H1 (cell line): Measurements from ENCODE around the gene KLHL30. TPM values are rescaled to one million over a fixed set of nuclear protein-coding genes. Genes with fewer than 3 reads are reported as not detected.
A peak's percentile ranks its signal among the peaks of the same experiment; 100 is the strongest.

Experiments
- CTCF ChIA-PET: fragments of 300-600 bp; sonication (Branson Sonifier 250); formaldehyde crosslinking; loops from one replicate; lab custom pipeline; 2021; ENCODE audit not compliant: partially characterized antibody; lab: Charles Lee
- POLR2A ChIA-PET: fragments of 300-600 bp; sonication (Branson Sonifier 250); formaldehyde crosslinking; loops from one replicate; lab custom pipeline; 2021; ENCODE audit warnings: inconsistent platforms; ENCODE audit not compliant: partially characterized antibody; lab: Charles Lee
- DNase-seq, 2 experiments: peaks; one replicate each; pipeline versions ENCODE4 v3.0.0 to v3.0.0-alpha.2; 2010 to 2022; ENCODE audit warnings: low spot score in 2 of 2, low read depth in 1 of 2, mixed read lengths in 1 of 2
- FAIRE-seq: peaks from 2 replicates; lab custom pipeline; 2011; peaks lifted over from hg19 to GRCh38; lab: Jason Lieb, UNC
- H2AFZ ChIP-seq: 2 replicates; pipeline ENCODE4 v1.8.1; 2012; ENCODE audit warnings: low read length, inconsistent platforms
- H2AK5ac ChIP-seq: 2 replicates; pipeline ENCODE4 v1.6.1; 2013; ENCODE audit warnings: low read depth, low read length
- H2BK120ac ChIP-seq: replicated peaks from 2 replicates; pipeline ENCODE3; 2013; ENCODE audit warnings: low read depth, low read length, inconsistent platforms
- H2BK12ac ChIP-seq: 2 replicates; pipeline ENCODE4 v1.6.1; 2013; ENCODE audit warnings: low read depth, low read length
- H2BK15ac ChIP-seq: 2 replicates; pipeline ENCODE4 v1.6.1; 2013; ENCODE audit warnings: low read length
- H2BK20ac ChIP-seq: 2 replicates; pipeline ENCODE4 v1.6.1; 2013; ENCODE audit warnings: low read length
- H2BK5ac ChIP-seq: 2 replicates; pipeline ENCODE4 v1.6.1; 2013; ENCODE audit warnings: low read depth, low read length
- H3K14ac ChIP-seq: 2 replicates; pipeline ENCODE4 v1.6.1; 2013; ENCODE audit warnings: inconsistent platforms; ENCODE audit not compliant: insufficient read length
- H3K18ac ChIP-seq: 2 replicates; pipeline ENCODE4 v1.6.1; 2013; ENCODE audit warnings: low read length; ENCODE audit errors: extremely low read depth
- H3K23ac ChIP-seq: 2 replicates; pipeline ENCODE4 v1.6.1; 2013; ENCODE audit warnings: inconsistent platforms; ENCODE audit not compliant: insufficient read length
- H3K23me2 ChIP-seq: 2 replicates; pipeline ENCODE4 v1.6.1; 2013; ENCODE audit warnings: low read depth, low read length
- H3K27ac ChIP-seq: 2 replicates; pipeline ENCODE4 v1.6.1; 2011; ENCODE audit warnings: low read depth, low read length, inconsistent platforms
- H3K27me3 ChIP-seq, 4 experiments: replicated peaks in 1 of 4; 1 replicate in 1 of 4; 2 replicates in 3 of 4; pipeline versions ENCODE4 v1.6.1 to v1.8.1; 2011 to 2013; ENCODE audit warnings: low read length in 3 of 4, mild to moderate bottlenecking in 3 of 4, inconsistent platforms in 2 of 4, mixed read lengths in 2 of 4, moderate library complexity in 1 of 4; ENCODE audit not compliant: control insufficient read depth in 3 of 4, insufficient read depth in 3 of 4; ENCODE audit errors: extremely low read depth in 1 of 4
- H3K36me3 ChIP-seq, 4 experiments: 2 replicates each; pipeline versions ENCODE4 v1.6.1 to v1.8.1; 2011 to 2013; ENCODE audit warnings: mild to moderate bottlenecking in 4 of 4, low read length in 3 of 4, moderate library complexity in 2 of 4, control low read depth in 1 of 4, inconsistent platforms in 1 of 4; ENCODE audit not compliant: insufficient read depth in 4 of 4, control insufficient read depth in 2 of 4
- H3K4ac ChIP-seq: replicated peaks from 2 replicates; pipeline ENCODE3; 2013; ENCODE audit warnings: low read length, low read depth, mixed read lengths, inconsistent platforms; ENCODE audit not compliant: insufficient read length
- H3K4me1 ChIP-seq, 4 experiments: replicated peaks in 1 of 4; 1 replicate in 1 of 4; 2 replicates in 3 of 4; pipeline versions ENCODE4 v1.6.1 to v1.8.1; 2011 to 2013; ENCODE audit warnings: low read length in 3 of 4, inconsistent platforms in 2 of 4, mixed read lengths in 1 of 4; ENCODE audit not compliant: insufficient read depth in 4 of 4, control insufficient read depth in 3 of 4
- H3K4me2 ChIP-seq, 2 experiments: 2 replicates each; pipeline versions ENCODE4 v1.6.1 to v1.8.1; 2011 to 2013; ENCODE audit warnings: low read depth in 2 of 2, low read length in 2 of 2, control low read depth in 1 of 2, inconsistent platforms in 1 of 2, mild to moderate bottlenecking in 1 of 2; ENCODE audit not compliant: insufficient read depth in 1 of 2
- H3K4me3 ChIP-seq, 4 experiments: fragments of 200-600, 300-600 bp in 1 of 4; sonication (generic), shearing (Covaris generic), sonication (Bioruptor Twin) in 1 of 4; 2 replicates each; pipeline versions ENCODE4 v1.5.1 to v1.8.1; 2011 to 2016; ENCODE audit warnings: low read length in 4 of 4, low read depth in 3 of 4, control low read depth in 2 of 4, inconsistent platforms in 2 of 4, mild to moderate bottlenecking in 2 of 4, mixed read lengths in 1 of 4, moderate library complexity in 1 of 4; ENCODE audit not compliant: insufficient read depth in 2 of 4; ENCODE audit errors: extremely low read depth in 1 of 4
- H3K56ac ChIP-seq: replicated peaks from 2 replicates; pipeline ENCODE3; 2013; ENCODE audit warnings: low read depth, mild to moderate bottlenecking, mixed read lengths, low read length, inconsistent platforms; ENCODE audit not compliant: insufficient read length
- H3K79me1 ChIP-seq: 2 replicates; pipeline ENCODE4 v1.6.1; 2013; ENCODE audit warnings: low read depth, low read length, control low read depth
- H3K79me2 ChIP-seq, 2 experiments: 2 replicates each; pipeline versions ENCODE4 v1.6.1 to v1.8.1; 2012 to 2013; ENCODE audit warnings: low read length in 2 of 2, mild to moderate bottlenecking in 2 of 2, inconsistent platforms in 1 of 2; ENCODE audit not compliant: insufficient read depth in 2 of 2, control insufficient read depth in 1 of 2
- H3K9ac ChIP-seq, 4 experiments: replicated peaks in 1 of 4; 1 replicate in 1 of 4; 2 replicates in 3 of 4; pipeline versions ENCODE4 v1.6.1 to v1.8.1; 2011 to 2013; ENCODE audit warnings: low read depth in 3 of 4, low read length in 3 of 4, control low read depth in 2 of 4, mild to moderate bottlenecking in 2 of 4, moderate library complexity in 2 of 4, inconsistent platforms in 1 of 4; ENCODE audit errors: extremely low read depth in 1 of 4
- H3K9me3 ChIP-seq, 2 experiments: 2 replicates each; pipeline versions ENCODE4 v1.6.1 to v1.8.1; 2012 to 2013; ENCODE audit warnings: mild to moderate bottlenecking in 2 of 2, moderate library complexity in 2 of 2, control low read depth in 1 of 2, inconsistent platforms in 1 of 2, low read depth in 1 of 2, low read length in 1 of 2, mixed read lengths in 1 of 2; ENCODE audit not compliant: insufficient read depth in 2 of 2
- H4K20me1 ChIP-seq, 2 experiments: replicated peaks in 1 of 2; 2 replicates each; pipeline versions ENCODE3 to v1.8.1; 2011 to 2013; ENCODE audit warnings: inconsistent platforms in 2 of 2, low read length in 2 of 2, mild to moderate bottlenecking in 1 of 2; ENCODE audit not compliant: insufficient read depth in 2 of 2, control insufficient read depth in 1 of 2
- H4K5ac ChIP-seq: 2 replicates; pipeline ENCODE4 v1.6.1; 2013; ENCODE audit warnings: low read length, low read depth, mixed read lengths, inconsistent platforms; ENCODE audit not compliant: insufficient read length
- H4K8ac ChIP-seq: 2 replicates; pipeline ENCODE4 v1.8.0; 2013; ENCODE audit warnings: mild to moderate bottlenecking, moderate library complexity, low read length, inconsistent platforms; ENCODE audit not compliant: insufficient read depth; ENCODE audit errors: extremely low read depth
- H4K91ac ChIP-seq: replicated peaks from 2 replicates; pipeline ENCODE3; 2013; ENCODE audit warnings: low read length, mixed read lengths, inconsistent platforms; ENCODE audit not compliant: insufficient read length
- ASH2L ChIP-seq: fragments of 200-600, 300-600 bp; sonication (generic); IDR thresholded peaks from one replicate; pipeline ENCODE4 v1.7.1; 2017; ENCODE audit warnings: low read length
- BACH1 ChIP-seq: IDR thresholded peaks from 2 replicates; pipeline ENCODE4 v1.6.1; 2012; ENCODE audit warnings: low read length, improper control_type of control experiment
- CEBPB ChIP-seq: IDR thresholded peaks from 2 replicates; pipeline ENCODE4 v1.6.1; 2012; ENCODE audit warnings: low read depth, low read length
- CHD2 ChIP-seq: IDR thresholded peaks from 2 replicates; pipeline ENCODE4 v1.6.1; 2012; ENCODE audit warnings: low read length, improper control_type of control experiment
- EZH2 ChIP-seq: fragments of 200-600 bp; sonication (generic); IDR thresholded peaks from 2 replicates; pipeline ENCODE4 v1.7.1; 2012; ENCODE audit warnings: low read depth, mild to moderate bottlenecking, moderate library complexity, low read length, inconsistent platforms; ENCODE audit not compliant: severe bottlenecking
- MAX ChIP-seq: IDR thresholded peaks from 2 replicates; pipeline ENCODE4 v1.6.1; 2012; ENCODE audit warnings: inconsistent platforms
- NANOG ChIP-seq: IDR thresholded peaks from 2 replicates; pipeline ENCODE4 v1.6.1; 2011; ENCODE audit warnings: low read length, low read depth, mild to moderate bottlenecking, inconsistent platforms; ENCODE audit not compliant: insufficient read depth, poor library complexity, severe bottlenecking
- RAD21 ChIP-seq, 2 experiments: IDR thresholded peaks in 1 of 2; conservative IDR thresholded peaks in 1 of 2; 2 replicates each; pipeline ENCODE4 v1.6.1; 2011; ENCODE audit warnings: low read depth in 2 of 2, low read length in 2 of 2, improper control_type of control experiment in 1 of 2, inconsistent platforms in 1 of 2, mild to moderate bottlenecking in 1 of 2, moderate library complexity in 1 of 2
- RBBP5 ChIP-seq: IDR thresholded peaks from 2 replicates; pipeline ENCODE4 v1.7.1; 2012; ENCODE audit warnings: low read depth, mild to moderate bottlenecking, inconsistent platforms, low read length, moderate library complexity, borderline replicate concordance
- RFX5 ChIP-seq: IDR thresholded peaks from 2 replicates; pipeline ENCODE4 v1.6.1; 2011; ENCODE audit warnings: low read depth, low read length, improper control_type of control experiment, borderline replicate concordance
- YY1 ChIP-seq: IDR thresholded peaks from 2 replicates; pipeline ENCODE4 v1.6.1; 2011; ENCODE audit warnings: low read depth, mild to moderate bottlenecking, low read length
- WGBS, 2 experiments: shearing (Covaris generic) in 1 of 2; methylation state at CpG; one replicate each; pipeline versions ENCODE4 v1.1.6 to v1.1.7; 2013 to 2015; ENCODE audit warnings: low lambda C conversion rate in 2 of 2, mixed read lengths in 2 of 2, inconsistent platforms in 1 of 2, low coverage in 1 of 2, missing lambda C conversion rate in 1 of 2; ENCODE audit not compliant: insufficient replicate concordance in 2 of 2, insufficient coverage in 1 of 2, insufficient read length in 1 of 2; ENCODE audit errors: extremely low coverage in 1 of 2, missing lambda C conversion rate in 1 of 2; 5-methylcytosine and 5-hydroxymethylcytosine counted together
- polyA plus RNA-seq, 7 experiments: library from polyadenylated mRNA; depleted of rRNA in 3 of 7; stranded (reverse) in 5 of 7; unstranded in 2 of 7; fragments of >200 nt in 5 of 7; fragments of 200-250 nt in 2 of 7; gene quantifications; 1 replicate in 5 of 7; 2 replicates in 1 of 7; 4 replicates in 1 of 7; pipeline versions ENCODE4 v1.2.1 to v1.2.3, GENCODE V29; 2011 to 2013; ENCODE audit warnings: missing spikeins in 2 of 7, mixed read lengths in 2 of 7
- total RNA-seq: library from RNA; stranded (reverse); fragmentation: NEBNext Ultra II Directional; extraction: Animal tissue kit (Norgen Biotek cat#: 25700); gene quantifications from 2 replicates; pipeline ENCODE4 v1.2.1, GENCODE V29; 2021

The KLHL30 gene
- total and polyA plus RNA-seq, 2 of the 8 experiments (the other 6 are each of a cell fraction or from before 2014, with no cell fraction given) = not detected

- CTCF ChIA-PET = interaction anchor here (0.6 to 7.1 kb wide), 44 partner anchors 10 to 651 kb away, joined by 3 to 72 read pairs (median 4); partner anchors contain the start of genes ERFE and SCLY
- Histone ChIP-seq H3K36me3 (no peaks in the 10 kb centered on the region), H4K91ac (no peak overlapping the region), H4K8ac (peak overlapping the region; percentile 74; the same call in 1 of the 2 replicates), H3K4me1 (no peaks in the 10 kb centered on the region), H3K23ac (no peak overlapping the region), H4K20me1 (no peaks in the 10 kb centered on the region), H2BK20ac (no peak overlapping the region), H3K79me2 (no peaks in the 10 kb centered on the region), H2BK5ac (no peak overlapping the region), H2AFZ (no peak overlapping the region; the same call in 1 of the 2 replicates), H3K4ac (peak overlapping the region; percentile 38), H3K27me3 (no peaks in the 10 kb centered on the region), H2BK15ac (no peak overlapping the region), H3K9me3 (no peaks in the 10 kb centered on the region), H3K4me3 (no peak overlapping the region), H3K4me2 (no peak overlapping the region), H3K27ac (no peak overlapping the region), H3K23me2 (no peaks in the 10 kb centered on the region), H3K56ac (no peak overlapping the region), H4K5ac (no peak overlapping the region), H3K14ac (no peak overlapping the region), H2BK12ac (no peak overlapping the region), H2BK120ac (no peak overlapping the region), H3K79me1 (no peaks in the 10 kb centered on the region), H2AK5ac (no peak overlapping the region), H3K18ac (no peak overlapping the region), H3K9ac (no peak overlapping the region)
- WGBS, 2 experiments = 64% methylated on average over 50 of the region's 56 CpGs; no CpG with 5 or more reads in 1 of the 2 experiments
- POLR2A ChIA-PET = interaction anchor here (0.9 to 1.7 kb wide), 3 partner anchors 9 to 40 kb away, joined by 3 to 5 read pairs (median 5); partner anchors contain the start of gene ESPNL
- FAIRE-seq (no peak), DNase-seq (peak in 1 of 2 experiments; percentile 86)
- no peak for TF ChIP-seq CHD2
- TF ChIP-seq MAX = peak; percentile 53; the same call in 1 of the 2 replicates
- TF ChIP-seq CEBPB = no peak
- TF ChIP-seq NANOG = no peak
- TF ChIP-seq RFX5 = no peak
- peak; percentile 68 for TF ChIP-seq BACH1
- TF ChIP-seq EZH2 = no peak
- no peak for TF ChIP-seq YY1
- no peak for TF ChIP-seq RBBP5
- no peak for TF ChIP-seq ASH2L
- peak; percentile 46 to 57 for TF ChIP-seq RAD21 (IDR thresholded peaks at IDR 0.05 in 1 of 2, conservative IDR thresholded peaks at IDR 0.05 in 1 of 2; ENCODE audit: low read depth in 2 of 2, low read length in 2 of 2)
Observed at GRCh38 chr2:238139196-238140039, 950 bp downstream of the KLHL30 start.
